Activated CD4-positive, alpha-beta T cell treated with anti-CD3 and anti-CD28 coated beads for 1 hour (primary cell): ENCODE measurements around the gene SGCD.

Source experiments
- DNase-seq: peaks from one replicate; pipeline ENCODE4 v3.0.0-alpha.2; 2020

Gene SGCD

GRCh38 chr5:156471893-156472292, 144.9 kb downstream of the SGCD start:
- no peak for DNase-seq

- no peak for DNase-seq
Measured at GRCh38 chr5:156473269-156473908, 146.4 kb downstream of the SGCD start.

GRCh38 chr5:156474251-156474650, 147.3 kb downstream of the SGCD start:
- DNase-seq = no peak

GRCh38 chr5:156475182-156476157, 148.5 kb downstream of the SGCD start:
- no peak for DNase-seq

- DNase-seq = no peak
Measured at GRCh38 chr5:156476158-156476551, 149.2 kb downstream of the SGCD start.

GRCh38 chr5:156476678-156477077, 149.7 kb downstream of the SGCD start:
- DNase-seq = no peak

- no peak for DNase-seq
Measured at GRCh38 chr5:156477196-156477595, 150.2 kb downstream of the SGCD start.

- no peak for DNase-seq
Measured at GRCh38 chr5:156479849-156480248, 152.9 kb downstream of the SGCD start.

- no peak for DNase-seq
Measured at GRCh38 chr5:156481741-156482140, 154.8 kb downstream of the SGCD start.

GRCh38 chr5:156482818-156483217, 155.9 kb downstream of the SGCD start:
- DNase-seq = no peak

GRCh38 chr5:156486394-156487238, 159.7 kb downstream of the SGCD start:
- DNase-seq = no peak

GRCh38 chr5:156491766-156492165, 164.8 kb downstream of the SGCD start:
- DNase-seq = no peak

GRCh38 chr5:156496291-156496690, 169.3 kb downstream of the SGCD start:
- no peak for DNase-seq

GRCh38 chr5:156497804-156498208, 170.8 kb downstream of the SGCD start:
- no peak for DNase-seq

GRCh38 chr5:156498226-156498980, 171.4 kb downstream of the SGCD start:
- DNase-seq = no peak

GRCh38 chr5:156500755-156501154, 173.8 kb downstream of the SGCD start:
- no peak for DNase-seq

- DNase-seq = no peak
Measured at GRCh38 chr5:156505101-156505500, 178.1 kb downstream of the SGCD start.

- no peak for DNase-seq
Measured at GRCh38 chr5:156513123-156513815, 186.3 kb downstream of the SGCD start.

- no peak for DNase-seq
Measured at GRCh38 chr5:156515121-156515520, 188.2 kb downstream of the SGCD start.

- DNase-seq = no peak
Measured at GRCh38 chr5:156515803-156516360, 188.9 kb downstream of the SGCD start.
